Measurements from ENCODE around the gene GTSE1. TPM values are rescaled to one million over a fixed set of nuclear protein-coding genes. Genes with fewer than 3 reads are reported as not detected.

Gene GTSE1
- total and polyA plus RNA-seq, 2 experiments from 2014 or later: 6.1 to 8.0 TPM

- no peaks in the 10 kb centered on the region for H3K36me3 ChIP-seq (ENCODE audit: low read depth)
- TF ChIP-seq EZH2 (IDR thresholded peaks at IDR 0.05; ENCODE audit: insufficient read depth, poor library complexity, severe bottlenecking) (no peak), EZH2phosphoT487 (IDR thresholded peaks at IDR 0.05; ENCODE audit: insufficient read depth, low read depth) (no peak)
- no peak overlapping the region for H3K9ac ChIP-seq
- H3K27ac ChIP-seq: no peak overlapping the region
- H3F3A ChIP-seq (ENCODE audit: insufficient read depth): peaks cover 15% of the 10 kb centered on the region; the same call in 1 of the 2 replicates
- no peak overlapping the region for H3K4me3 ChIP-seq
- H3K9me2 ChIP-seq (ENCODE audit: insufficient read depth): no peaks in the 10 kb centered on the region
- in situ Hi-C loops (cut with MboI): no loop called here
- H3K9me3 ChIP-seq (ENCODE audit: low read depth): no peaks in the 10 kb centered on the region
- no peak overlapping the region for H2AFZ ChIP-seq
- no peaks in the 10 kb centered on the region for H4K20me1 ChIP-seq (ENCODE audit: insufficient read depth)
- no peak overlapping the region for H3K4me2 ChIP-seq (ENCODE audit: unreplicated experiment)
- WGBS, 2 experiments (ENCODE audit: low coverage in 1 of 2, low lambda C conversion rate in 2 of 2, missing lambda C conversion rate in 2 of 2): 51 to 53% methylated on average over 25 of the region's 25 CpGs
- no peak for DNase-seq
- H3K4me1 ChIP-seq (ENCODE audit: insufficient read depth): no peaks in the 10 kb centered on the region
- no peaks in the 10 kb centered on the region for H3K79me2 ChIP-seq (ENCODE audit: insufficient read depth)
- H3K27me3 ChIP-seq (replicated peaks; ENCODE audit: insufficient read depth): no peaks in the 10 kb centered on the region
These were observed 65.7 kb downstream of the GTSE1 start for GRCh38 chr22:46362203-46362933.

- Histone ChIP-seq H3K4me3 (no peak overlapping the region), H3K9ac (no peak overlapping the region), H3K79me2 (ENCODE audit: insufficient read depth) (no peaks in the 10 kb centered on the region), H3K36me3 (ENCODE audit: low read depth) (no peaks in the 10 kb centered on the region), H4K20me1 (ENCODE audit: insufficient read depth) (no peaks in the 10 kb centered on the region), H3K27me3 (replicated peaks; ENCODE audit: insufficient read depth) (no peaks in the 10 kb centered on the region), H3K27ac (no peak overlapping the region), H3K4me1 (ENCODE audit: insufficient read depth) (no peaks in the 10 kb centered on the region), H3K4me2 (ENCODE audit: unreplicated experiment) (no peak overlapping the region), H2AFZ (no peak overlapping the region), H3K9me3 (ENCODE audit: low read depth) (no peaks in the 10 kb centered on the region), H3K9me2 (ENCODE audit: insufficient read depth) (no peaks in the 10 kb centered on the region), H3F3A (ENCODE audit: insufficient read depth) (peaks cover 15% of the 10 kb centered on the region; the same call in 1 of the 2 replicates)
- WGBS, 2 experiments (ENCODE audit: low coverage in 1 of 2, low lambda C conversion rate in 2 of 2, missing lambda C conversion rate in 2 of 2): 74 to 77% methylated on average over 12 to 15 of the region's 15 CpGs
- DNase-seq: no peak
- in situ Hi-C loops (cut with MboI): no loop called here
- no peak for TF ChIP-seq EZH2 (IDR thresholded peaks at IDR 0.05; ENCODE audit: insufficient read depth, poor library complexity, severe bottlenecking)
- TF ChIP-seq EZH2phosphoT487 (IDR thresholded peaks at IDR 0.05; ENCODE audit: insufficient read depth, low read depth): no peak
These were observed 66.4 kb downstream of the GTSE1 start for GRCh38 chr22:46362934-46363515.

DNA sequence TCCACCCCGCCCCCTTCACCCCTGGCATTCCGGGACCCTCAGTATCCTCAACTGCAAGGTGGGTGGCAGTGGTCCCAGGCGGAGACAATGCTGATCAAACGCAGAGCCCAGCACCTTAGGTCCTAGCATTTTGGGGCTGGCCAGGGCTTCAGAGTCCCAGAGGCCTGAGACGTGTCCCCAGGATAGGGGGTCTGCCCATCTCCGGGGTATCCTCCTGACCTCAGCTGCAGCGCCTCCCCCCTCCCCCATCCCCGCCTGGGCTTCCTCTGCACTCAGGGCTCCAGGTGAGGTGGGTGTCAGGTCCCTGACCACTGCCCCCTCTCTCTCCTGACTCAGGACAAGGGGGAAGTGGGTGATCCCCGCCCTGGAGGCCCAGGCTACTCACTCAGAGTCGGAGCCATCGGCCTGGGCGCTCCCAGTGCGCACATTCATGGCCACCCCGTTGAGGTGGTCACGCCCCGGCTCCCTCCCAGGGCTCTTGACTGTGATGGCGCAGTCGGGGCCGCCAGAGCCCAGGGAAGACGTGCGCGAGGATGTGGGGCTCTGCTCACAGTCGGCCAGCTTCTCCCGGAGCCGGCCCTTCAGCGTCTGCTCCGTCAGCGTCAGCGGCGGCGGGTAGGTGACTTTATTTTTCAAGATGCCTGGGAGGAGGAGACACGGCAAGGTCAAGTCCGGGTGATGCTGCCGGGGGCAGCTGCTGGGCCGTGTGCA is 67.1 kb downstream of the GTSE1 start:
- H3K4me1 ChIP-seq (ENCODE audit: insufficient read depth): no peaks in the 10 kb centered on the region
- H3K4me3 ChIP-seq: no peak overlapping the region
- no peak overlapping the region for H3K27ac ChIP-seq
- in situ Hi-C loops (cut with MboI): no loop called here
- H3K9me3 ChIP-seq (ENCODE audit: low read depth): no peaks in the 10 kb centered on the region
- no peaks in the 10 kb centered on the region for H3K27me3 ChIP-seq (replicated peaks; ENCODE audit: insufficient read depth)
- H3K9ac ChIP-seq: no peak overlapping the region
- H3K36me3 ChIP-seq (ENCODE audit: low read depth): no peaks in the 10 kb centered on the region
- no peak overlapping the region for H2AFZ ChIP-seq
- TF ChIP-seq EZH2 (IDR thresholded peaks at IDR 0.05; ENCODE audit: insufficient read depth, poor library complexity, severe bottlenecking) (no peak), EZH2phosphoT487 (IDR thresholded peaks at IDR 0.05; ENCODE audit: insufficient read depth, low read depth) (no peak)
- WGBS, 2 experiments (ENCODE audit: low coverage in 1 of 2, low lambda C conversion rate in 2 of 2, missing lambda C conversion rate in 2 of 2): 69 to 75% methylated on average over 25 to 31 of the region's 35 CpGs
- H3F3A ChIP-seq (ENCODE audit: insufficient read depth): peaks cover 15% of the 10 kb centered on the region; the same call in 1 of the 2 replicates
- DNase-seq: no peak
- no peaks in the 10 kb centered on the region for H3K79me2 ChIP-seq (ENCODE audit: insufficient read depth)
- H3K4me2 ChIP-seq (ENCODE audit: unreplicated experiment): no peak overlapping the region
- no peaks in the 10 kb centered on the region for H4K20me1 ChIP-seq (ENCODE audit: insufficient read depth)
- no peaks in the 10 kb centered on the region for H3K9me2 ChIP-seq (ENCODE audit: insufficient read depth)

GRCh38 chr22:46364341-46365165 is 67.9 kb downstream of the GTSE1 start:
- WGBS, 2 experiments (ENCODE audit: low coverage in 1 of 2, low lambda C conversion rate in 2 of 2, missing lambda C conversion rate in 2 of 2): 75 to 77% methylated on average over 24 to 26 of the region's 26 CpGs
- Histone ChIP-seq H3K9me2 (ENCODE audit: insufficient read depth) (no peaks in the 10 kb centered on the region), H3K9me3 (ENCODE audit: low read depth) (no peaks in the 10 kb centered on the region), H3K27ac (no peak overlapping the region), H3K4me1 (ENCODE audit: insufficient read depth) (no peaks in the 10 kb centered on the region), H3K9ac (no peak overlapping the region), H4K20me1 (ENCODE audit: insufficient read depth) (no peaks in the 10 kb centered on the region), H3K4me3 (no peak overlapping the region), H3K79me2 (ENCODE audit: insufficient read depth) (no peaks in the 10 kb centered on the region), H3K27me3 (replicated peaks; ENCODE audit: insufficient read depth) (no peaks in the 10 kb centered on the region), H3K36me3 (ENCODE audit: low read depth) (no peaks in the 10 kb centered on the region), H3K4me2 (ENCODE audit: unreplicated experiment) (no peak overlapping the region), H2AFZ (no peak overlapping the region), H3F3A (ENCODE audit: insufficient read depth) (peaks cover 15% of the 10 kb centered on the region; the same call in 1 of the 2 replicates)
- TF ChIP-seq EZH2 (IDR thresholded peaks at IDR 0.05; ENCODE audit: insufficient read depth, poor library complexity, severe bottlenecking) (no peak), EZH2phosphoT487 (IDR thresholded peaks at IDR 0.05; ENCODE audit: insufficient read depth, low read depth) (no peak)
- in situ Hi-C loops (cut with MboI): no loop called here
- DNase-seq: no peak
